H1 (cell line): ENCODE data around the gene GATA5. TPM values are rescaled to one million over a fixed set of nuclear protein-coding genes. Genes with fewer than 3 reads are reported as not detected.

Experiments
- CTCF ChIA-PET: fragments of 300-600 bp; sonication (Branson Sonifier 250); formaldehyde crosslinking; loops from one replicate; lab custom pipeline; 2021; ENCODE audit not compliant: partially characterized antibody; lab: Charles Lee
- POLR2A ChIA-PET: fragments of 300-600 bp; sonication (Branson Sonifier 250); formaldehyde crosslinking; loops from one replicate; lab custom pipeline; 2021; ENCODE audit warnings: inconsistent platforms; ENCODE audit not compliant: partially characterized antibody; lab: Charles Lee
- DNase-seq, 2 experiments: peaks; one replicate each; pipeline versions ENCODE4 v3.0.0 to v3.0.0-alpha.2; 2010 to 2022; ENCODE audit warnings: low spot score in 2 of 2, low read depth in 1 of 2, mixed read lengths in 1 of 2
- FAIRE-seq: peaks from 2 replicates; lab custom pipeline; 2011; peaks lifted over from hg19 to GRCh38; lab: Jason Lieb, UNC
- H2AFZ ChIP-seq: 2 replicates; pipeline ENCODE4 v1.8.1; 2012; ENCODE audit warnings: low read length, inconsistent platforms
- H2AK5ac ChIP-seq: 2 replicates; pipeline ENCODE4 v1.6.1; 2013; ENCODE audit warnings: low read depth, low read length
- H2BK120ac ChIP-seq: replicated peaks from 2 replicates; pipeline ENCODE3; 2013; ENCODE audit warnings: low read depth, low read length, inconsistent platforms
- H2BK12ac ChIP-seq: 2 replicates; pipeline ENCODE4 v1.6.1; 2013; ENCODE audit warnings: low read depth, low read length
- H2BK15ac ChIP-seq: 2 replicates; pipeline ENCODE4 v1.6.1; 2013; ENCODE audit warnings: low read length
- H2BK20ac ChIP-seq: 2 replicates; pipeline ENCODE4 v1.6.1; 2013; ENCODE audit warnings: low read length
- H2BK5ac ChIP-seq: 2 replicates; pipeline ENCODE4 v1.6.1; 2013; ENCODE audit warnings: low read depth, low read length
- H3K14ac ChIP-seq: 2 replicates; pipeline ENCODE4 v1.6.1; 2013; ENCODE audit warnings: inconsistent platforms; ENCODE audit not compliant: insufficient read length
- H3K18ac ChIP-seq: 2 replicates; pipeline ENCODE4 v1.6.1; 2013; ENCODE audit warnings: low read length; ENCODE audit errors: extremely low read depth
- H3K23ac ChIP-seq: 2 replicates; pipeline ENCODE4 v1.6.1; 2013; ENCODE audit warnings: inconsistent platforms; ENCODE audit not compliant: insufficient read length
- H3K23me2 ChIP-seq: 2 replicates; pipeline ENCODE4 v1.6.1; 2013; ENCODE audit warnings: low read depth, low read length
- H3K27ac ChIP-seq: 2 replicates; pipeline ENCODE4 v1.6.1; 2011; ENCODE audit warnings: low read depth, low read length, inconsistent platforms
- H3K27me3 ChIP-seq, 4 experiments: replicated peaks in 1 of 4; 1 replicate in 1 of 4; 2 replicates in 3 of 4; pipeline versions ENCODE4 v1.6.1 to v1.8.1; 2011 to 2013; ENCODE audit warnings: low read length in 3 of 4, mild to moderate bottlenecking in 3 of 4, inconsistent platforms in 2 of 4, mixed read lengths in 2 of 4, moderate library complexity in 1 of 4; ENCODE audit not compliant: control insufficient read depth in 3 of 4, insufficient read depth in 3 of 4; ENCODE audit errors: extremely low read depth in 1 of 4
- H3K36me3 ChIP-seq, 4 experiments: 2 replicates each; pipeline versions ENCODE4 v1.6.1 to v1.8.1; 2011 to 2013; ENCODE audit warnings: mild to moderate bottlenecking in 4 of 4, low read length in 3 of 4, moderate library complexity in 2 of 4, control low read depth in 1 of 4, inconsistent platforms in 1 of 4; ENCODE audit not compliant: insufficient read depth in 4 of 4, control insufficient read depth in 2 of 4
- H3K4ac ChIP-seq: replicated peaks from 2 replicates; pipeline ENCODE3; 2013; ENCODE audit warnings: low read length, low read depth, mixed read lengths, inconsistent platforms; ENCODE audit not compliant: insufficient read length
- H3K4me1 ChIP-seq, 4 experiments: replicated peaks in 1 of 4; 1 replicate in 1 of 4; 2 replicates in 3 of 4; pipeline versions ENCODE4 v1.6.1 to v1.8.1; 2011 to 2013; ENCODE audit warnings: low read length in 3 of 4, inconsistent platforms in 2 of 4, mixed read lengths in 1 of 4; ENCODE audit not compliant: insufficient read depth in 4 of 4, control insufficient read depth in 3 of 4
- H3K4me2 ChIP-seq, 2 experiments: 2 replicates each; pipeline versions ENCODE4 v1.6.1 to v1.8.1; 2011 to 2013; ENCODE audit warnings: low read depth in 2 of 2, low read length in 2 of 2, control low read depth in 1 of 2, inconsistent platforms in 1 of 2, mild to moderate bottlenecking in 1 of 2; ENCODE audit not compliant: insufficient read depth in 1 of 2
- H3K4me3 ChIP-seq, 4 experiments: fragments of 200-600, 300-600 bp in 1 of 4; sonication (generic), shearing (Covaris generic), sonication (Bioruptor Twin) in 1 of 4; 2 replicates each; pipeline versions ENCODE4 v1.5.1 to v1.8.1; 2011 to 2016; ENCODE audit warnings: low read length in 4 of 4, low read depth in 3 of 4, control low read depth in 2 of 4, inconsistent platforms in 2 of 4, mild to moderate bottlenecking in 2 of 4, mixed read lengths in 1 of 4, moderate library complexity in 1 of 4; ENCODE audit not compliant: insufficient read depth in 2 of 4; ENCODE audit errors: extremely low read depth in 1 of 4
- H3K56ac ChIP-seq: replicated peaks from 2 replicates; pipeline ENCODE3; 2013; ENCODE audit warnings: low read depth, mild to moderate bottlenecking, mixed read lengths, low read length, inconsistent platforms; ENCODE audit not compliant: insufficient read length
- H3K79me1 ChIP-seq: 2 replicates; pipeline ENCODE4 v1.6.1; 2013; ENCODE audit warnings: low read depth, low read length, control low read depth
- H3K79me2 ChIP-seq, 2 experiments: 2 replicates each; pipeline versions ENCODE4 v1.6.1 to v1.8.1; 2012 to 2013; ENCODE audit warnings: low read length in 2 of 2, mild to moderate bottlenecking in 2 of 2, inconsistent platforms in 1 of 2; ENCODE audit not compliant: insufficient read depth in 2 of 2, control insufficient read depth in 1 of 2
- H3K9ac ChIP-seq, 4 experiments: replicated peaks in 1 of 4; 1 replicate in 1 of 4; 2 replicates in 3 of 4; pipeline versions ENCODE4 v1.6.1 to v1.8.1; 2011 to 2013; ENCODE audit warnings: low read depth in 3 of 4, low read length in 3 of 4, control low read depth in 2 of 4, mild to moderate bottlenecking in 2 of 4, moderate library complexity in 2 of 4, inconsistent platforms in 1 of 4; ENCODE audit errors: extremely low read depth in 1 of 4
- H3K9me3 ChIP-seq, 2 experiments: 2 replicates each; pipeline versions ENCODE4 v1.6.1 to v1.8.1; 2012 to 2013; ENCODE audit warnings: mild to moderate bottlenecking in 2 of 2, moderate library complexity in 2 of 2, control low read depth in 1 of 2, inconsistent platforms in 1 of 2, low read depth in 1 of 2, low read length in 1 of 2, mixed read lengths in 1 of 2; ENCODE audit not compliant: insufficient read depth in 2 of 2
- H4K20me1 ChIP-seq, 2 experiments: replicated peaks in 1 of 2; 2 replicates each; pipeline versions ENCODE3 to v1.8.1; 2011 to 2013; ENCODE audit warnings: inconsistent platforms in 2 of 2, low read length in 2 of 2, mild to moderate bottlenecking in 1 of 2; ENCODE audit not compliant: insufficient read depth in 2 of 2, control insufficient read depth in 1 of 2
- H4K5ac ChIP-seq: 2 replicates; pipeline ENCODE4 v1.6.1; 2013; ENCODE audit warnings: low read length, low read depth, mixed read lengths, inconsistent platforms; ENCODE audit not compliant: insufficient read length
- H4K8ac ChIP-seq: 2 replicates; pipeline ENCODE4 v1.8.0; 2013; ENCODE audit warnings: mild to moderate bottlenecking, moderate library complexity, low read length, inconsistent platforms; ENCODE audit not compliant: insufficient read depth; ENCODE audit errors: extremely low read depth
- H4K91ac ChIP-seq: replicated peaks from 2 replicates; pipeline ENCODE3; 2013; ENCODE audit warnings: low read length, mixed read lengths, inconsistent platforms; ENCODE audit not compliant: insufficient read length
- CBX5 ChIP-seq: fragments of 300-800, 300-1000 bp; sonication (generic); IDR thresholded peaks from 2 replicates; pipeline ENCODE4 v1.7.1; 2016; ENCODE audit warnings: antibody characterized with exemption, low read length, low read depth
- CBX8 ChIP-seq: fragments of 300-800, 300-1000 bp; sonication (generic); IDR thresholded peaks from 2 replicates; pipeline ENCODE4 v1.7.1; 2016; ENCODE audit warnings: low read depth, low read length, borderline replicate concordance
- NRF1 ChIP-seq: IDR thresholded peaks from 2 replicates; pipeline ENCODE4 v1.6.1; 2011; ENCODE audit warnings: mild to moderate bottlenecking, low read depth, low read length, improper control_type of control experiment
- WGBS, 2 experiments: shearing (Covaris generic) in 1 of 2; methylation state at CpG; one replicate each; pipeline versions ENCODE4 v1.1.6 to v1.1.7; 2013 to 2015; ENCODE audit warnings: low lambda C conversion rate in 2 of 2, mixed read lengths in 2 of 2, inconsistent platforms in 1 of 2, low coverage in 1 of 2, missing lambda C conversion rate in 1 of 2; ENCODE audit not compliant: insufficient replicate concordance in 2 of 2, insufficient coverage in 1 of 2, insufficient read length in 1 of 2; ENCODE audit errors: extremely low coverage in 1 of 2, missing lambda C conversion rate in 1 of 2; 5-methylcytosine and 5-hydroxymethylcytosine counted together
- polyA plus RNA-seq, 7 experiments: library from polyadenylated mRNA; depleted of rRNA in 3 of 7; stranded (reverse) in 5 of 7; unstranded in 2 of 7; fragments of >200 nt in 5 of 7; fragments of 200-250 nt in 2 of 7; gene quantifications; 1 replicate in 5 of 7; 2 replicates in 1 of 7; 4 replicates in 1 of 7; pipeline versions ENCODE4 v1.2.1 to v1.2.3, GENCODE V29; 2011 to 2013; ENCODE audit warnings: missing spikeins in 2 of 7, mixed read lengths in 2 of 7
- total RNA-seq: library from RNA; stranded (reverse); fragmentation: NEBNext Ultra II Directional; extraction: Animal tissue kit (Norgen Biotek cat#: 25700); gene quantifications from 2 replicates; pipeline ENCODE4 v1.2.1, GENCODE V29; 2021
- TF ChIP-seq, protein P1 (sequence below): IDR thresholded peaks from 2 replicates; pipeline ENCODE4 v1.6.1; 2011; ENCODE audit warnings: low read length, improper control_type of control experiment

The GATA5 gene
- total and polyA plus RNA-seq, 2 of the 8 experiments (the other 6 are each of a cell fraction or from before 2014, with no cell fraction given) = 0.08 to 0.11 TPM

DNA sequence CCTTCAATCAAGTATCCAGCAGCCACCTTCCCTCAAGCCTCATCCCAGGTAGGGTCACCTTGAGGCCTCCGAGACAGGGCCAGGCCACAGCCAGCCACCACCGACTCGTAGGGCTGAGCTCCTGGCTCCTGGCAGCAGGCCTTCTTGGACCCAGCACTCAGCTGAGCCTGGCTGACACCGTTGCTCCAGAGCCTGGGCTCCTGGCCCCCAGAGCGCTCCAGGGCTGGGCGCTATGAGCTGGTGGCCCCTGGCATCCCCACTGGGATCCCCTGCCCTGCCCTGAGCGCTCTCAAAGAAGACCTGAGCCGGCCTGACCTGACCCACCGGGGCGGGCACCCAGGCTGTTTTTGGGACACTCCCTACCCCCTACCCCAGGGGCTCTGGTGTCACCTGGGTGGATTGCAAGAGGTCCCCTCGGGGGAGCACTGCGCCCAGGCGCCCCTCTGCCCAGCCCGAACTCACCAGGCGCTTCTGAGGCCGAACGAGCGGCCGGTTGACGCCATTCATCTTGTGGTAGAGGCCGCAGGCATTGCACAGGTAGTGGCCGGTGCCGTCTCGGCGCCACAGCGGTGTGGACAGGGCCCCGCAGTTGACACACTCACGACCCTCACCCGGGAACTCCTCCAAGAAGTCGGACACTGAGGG lies 2.7 kb downstream of the GATA5 start:
- H3K27me3 ChIP-seq = peaks cover 44 to 56% (median 54%) of the 10 kb centered on the region in 4 experiments
- H4K8ac ChIP-seq = no peak overlapping the region; the same call in 1 of the 2 replicates
- no peak overlapping the region for H3K4me3 ChIP-seq
- H3K9me3 ChIP-seq = no peaks in the 10 kb centered on the region
- 0 out of 4 replicates have a peak overlapping the region, but pooled peaks of 1 of the 2 experiments have one; percentile 69 for H3K4me2 ChIP-seq
- H3K4ac ChIP-seq = no peak overlapping the region
- POLR2A ChIA-PET = no interaction called here
- no peak for DNase-seq
- H3K23ac ChIP-seq = no peak overlapping the region
- no peak overlapping the region for H2BK120ac ChIP-seq
- no peak overlapping the region for H2BK5ac ChIP-seq
- H2BK20ac ChIP-seq = no peak overlapping the region
- 0 out of 2 replicates have a peak overlapping the region, but pooled peaks have one; percentile 12 for H2BK15ac ChIP-seq
- TF ChIP-seq CBX8 (no peak), NRF1 (no peak), CBX5 (no peak)
- TF ChIP-seq, protein P1, sequence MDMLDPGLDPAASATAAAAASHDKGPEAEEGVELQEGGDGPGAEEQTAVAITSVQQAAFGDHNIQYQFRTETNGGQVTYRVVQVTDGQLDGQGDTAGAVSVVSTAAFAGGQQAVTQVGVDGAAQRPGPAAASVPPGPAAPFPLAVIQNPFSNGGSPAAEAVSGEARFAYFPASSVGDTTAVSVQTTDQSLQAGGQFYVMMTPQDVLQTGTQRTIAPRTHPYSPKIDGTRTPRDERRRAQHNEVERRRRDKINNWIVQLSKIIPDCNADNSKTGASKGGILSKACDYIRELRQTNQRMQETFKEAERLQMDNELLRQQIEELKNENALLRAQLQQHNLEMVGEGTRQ = no peak
- TF ChIP-seq, all 59 proteins: peak for 0
- no peak for FAIRE-seq
- peaks cover 0 to 3% of the 10 kb centered on the region in 2 experiments for H4K20me1 ChIP-seq
- H3K56ac ChIP-seq = no peak overlapping the region
- peaks cover 0 to 7% (median 0%) of the 10 kb centered on the region in 4 experiments; a peak in 1 of 8 replicates for H3K36me3 ChIP-seq
- no peak overlapping the region for H3K27ac ChIP-seq
- no peak overlapping the region for H3K18ac ChIP-seq
- H2AFZ ChIP-seq = no peak overlapping the region
- CTCF ChIA-PET = interaction anchor here (0.6 to 1.7 kb wide), 5 partner anchors 26 to 477 kb away, joined by 3 to 4 read pairs (median 3); no protein-coding TSS in a partner anchor
- peaks cover 21% of the 10 kb centered on the region; the same call in 1 of the 2 replicates for H3K23me2 ChIP-seq
- no peaks in the 10 kb centered on the region for H3K79me1 ChIP-seq
- H3K4me1 ChIP-seq = peaks cover 0 to 15% (median 9%) of the 10 kb centered on the region in 4 experiments; a peak in 6 of 7 replicates
- no peak overlapping the region for H3K14ac ChIP-seq
- no peak overlapping the region for H4K91ac ChIP-seq
- no peak overlapping the region for H2BK12ac ChIP-seq
- peak overlapping the region; percentile 48; the same call in 1 of the 2 replicates for H2AK5ac ChIP-seq
- H4K5ac ChIP-seq = no peak overlapping the region
- no peak overlapping the region for H3K9ac ChIP-seq
- no peaks in the 10 kb centered on the region for H3K79me2 ChIP-seq
- 78% methylated on average over 25 of the region's 30 CpGs; no CpG with 5 or more reads in 1 of the 2 experiments for WGBS, 2 experiments
